ENCODE results near the gene OTUB2.

DNA sequence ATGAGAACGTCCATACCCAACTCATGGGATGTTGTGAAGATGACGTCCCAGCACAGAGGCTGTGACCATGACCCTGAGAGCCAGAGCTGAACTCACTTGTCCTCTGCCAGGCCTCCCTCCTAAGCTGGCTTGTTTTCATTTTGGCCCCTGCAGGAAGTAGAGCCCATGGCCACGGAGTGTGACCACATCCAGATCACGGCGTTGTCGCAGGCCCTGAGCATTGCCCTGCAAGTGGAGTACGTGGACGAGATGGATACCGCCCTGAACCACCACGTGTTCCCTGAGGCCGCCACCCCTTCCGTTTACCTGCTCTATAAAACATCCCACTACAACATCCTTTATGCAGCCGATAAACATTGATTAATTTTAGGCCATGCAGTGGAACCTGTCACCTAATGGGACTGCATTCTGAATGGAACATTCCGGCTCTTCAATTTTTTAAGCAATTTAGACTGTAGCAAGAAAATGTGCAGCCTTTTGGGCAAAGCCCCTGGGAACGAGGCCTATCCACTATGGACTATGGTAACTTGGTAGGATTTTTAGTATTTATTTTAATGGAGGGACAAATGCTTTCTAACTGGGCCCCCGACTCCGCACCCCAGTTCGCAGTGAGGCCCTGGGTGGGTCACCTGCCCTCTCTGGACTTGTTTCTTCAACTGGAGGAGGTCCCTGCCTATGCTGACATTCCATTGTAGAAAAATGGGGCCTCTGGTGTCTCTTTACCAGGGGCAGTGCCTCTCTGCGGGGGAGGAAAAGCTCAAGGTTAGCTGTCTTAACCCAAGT, 19.6 kb downstream of the OTUB2 start:
- TF ChIP-seq CTCF (conservative IDR thresholded peaks at IDR 0.05): no peak
- no peak for TF ChIP-seq EZH2 (IDR thresholded peaks at IDR 0.05; ENCODE audit: low read depth)
